Loucy (cell line): Measurements from ENCODE around the gene IGF1R.

ENCODE experiments used
- H2AFZ ChIP-seq: fragments of 200-600 bp; sonication (generic); 2 replicates; pipeline ENCODE4 v1.6.0; 2016; ENCODE audit warnings: antibody characterized with exemption, mild to moderate bottlenecking, low read length, moderate library complexity
- H3F3A ChIP-seq: fragments of 200-600 bp; 2 replicates; pipeline ENCODE4 v1.6.0; 2016; ENCODE audit warnings: antibody characterized with exemption, low read depth, mild to moderate bottlenecking
- H3K27me3 ChIP-seq: fragments of 200-600 bp; sonication (generic); 2 replicates; pipeline ENCODE4 v1.6.1; 2014; ENCODE audit warnings: low read length, mild to moderate bottlenecking; ENCODE audit not compliant: insufficient read depth, poor library complexity, severe bottlenecking
- H3K36me3 ChIP-seq: fragments of 200-600 bp; sonication (generic); 2 replicates; pipeline ENCODE4 v1.6.1; 2016; ENCODE audit warnings: low read length; ENCODE audit not compliant: insufficient read depth
- H3K4me1 ChIP-seq: fragments of 200-600 bp; sonication (generic); 2 replicates; pipeline ENCODE4 v1.5.1; 2014; ENCODE audit warnings: low read length, mild to moderate bottlenecking; ENCODE audit not compliant: insufficient read depth, poor library complexity, severe bottlenecking
- H3K4me2 ChIP-seq: fragments of 200-600 bp; sonication (generic); 2 replicates; pipeline ENCODE4 v1.6.0; 2014; ENCODE audit warnings: antibody characterized with exemption, low read length, low read depth, mild to moderate bottlenecking; ENCODE audit not compliant: poor library complexity, severe bottlenecking
- H3K4me3 ChIP-seq: fragments of 200-600 bp; sonication (generic); 2 replicates; pipeline ENCODE4 v1.5.1; 2014; ENCODE audit warnings: low read length, mild to moderate bottlenecking, mixed read lengths; ENCODE audit not compliant: poor library complexity, severe bottlenecking
- H3K79me2 ChIP-seq: fragments of 200-600 bp; sonication (generic); 2 replicates; pipeline ENCODE4 v1.6.1; 2014; ENCODE audit warnings: low read length; ENCODE audit not compliant: insufficient read depth
- H3K9ac ChIP-seq: fragments of 200-600 bp; sonication (generic); 2 replicates; pipeline ENCODE4 v1.6.0; 2014; ENCODE audit warnings: mild to moderate bottlenecking, low read depth, low read length, moderate library complexity; ENCODE audit not compliant: poor library complexity, severe bottlenecking
- H3K9me2 ChIP-seq: fragments of 200-600 bp; sonication (generic); replicated peaks from 2 replicates; pipeline ENCODE4 v1.6.1; 2016; ENCODE audit warnings: low read depth, low read length, mixed read lengths
- H3K9me3 ChIP-seq: fragments of 200-600 bp; sonication (generic); 2 replicates; pipeline ENCODE4 v1.6.1; 2014; ENCODE audit warnings: mild to moderate bottlenecking, antibody characterized with exemption, low read length, low read depth; ENCODE audit not compliant: insufficient read depth
- H4K20me1 ChIP-seq: fragments of 200-600 bp; sonication (generic); 2 replicates; pipeline ENCODE4 v1.6.0; 2014; ENCODE audit warnings: antibody characterized with exemption, low read length, mild to moderate bottlenecking; ENCODE audit not compliant: insufficient read depth, poor library complexity, severe bottlenecking
- CTCF ChIP-seq: fragments of 200-600 bp; sonication (generic); conservative IDR thresholded peaks from 2 replicates; pipeline ENCODE4 v1.5.1; 2014; ENCODE audit warnings: mild to moderate bottlenecking, antibody characterized with exemption, low read length
- EZH2phosphoT487 ChIP-seq: fragments of 200-600 bp; IDR thresholded peaks from 2 replicates; pipeline ENCODE4 v1.6.1; 2018; ENCODE audit warnings: antibody characterized with exemption, mild to moderate bottlenecking, moderate library complexity, borderline replicate concordance

IGF1R gene

GRCh38 chr15:98678484-98678883 lies 30.1 kb downstream of the IGF1R start:
- Histone ChIP-seq H3K27me3 (no peaks in the 10 kb centered on the region), H3K4me3 (no peak overlapping the region), H3K79me2 (peaks cover 90% of the 10 kb centered on the region), H4K20me1 (peaks cover 18% of the 10 kb centered on the region), H3K9me3 (no peaks in the 10 kb centered on the region), H3K4me2 (no peak overlapping the region), H3K9ac (no peak overlapping the region), H3F3A (no peaks in the 10 kb centered on the region), H3K9me2 (no peaks in the 10 kb centered on the region), H2AFZ (no peak overlapping the region), H3K4me1 (peaks cover 15% of the 10 kb centered on the region), H3K36me3 (no peaks in the 10 kb centered on the region)
- TF ChIP-seq EZH2phosphoT487 (no peak), CTCF (no peak)

DNA sequence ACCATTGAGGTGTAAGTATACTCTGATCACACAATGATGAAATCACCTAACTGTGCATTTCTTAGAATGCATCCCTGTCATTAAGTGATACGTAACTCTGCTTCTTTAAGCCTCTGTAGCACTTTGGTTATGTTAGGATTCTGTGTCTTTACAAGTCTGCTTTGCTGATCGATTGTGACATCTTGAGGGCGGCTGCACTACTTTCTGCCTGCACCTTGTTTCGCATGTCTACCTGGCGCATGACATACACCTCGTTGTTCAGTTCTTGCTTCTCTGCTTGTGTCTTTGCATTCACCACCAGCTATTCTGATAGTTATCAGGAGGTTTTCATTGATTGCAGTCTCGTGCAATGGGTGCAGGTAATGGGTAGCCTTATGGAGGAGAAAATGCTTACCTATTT lies 32.7 kb downstream of the IGF1R start:
- peaks cover 32% of the 10 kb centered on the region for H3K4me1 ChIP-seq
- peaks cover 18% of the 10 kb centered on the region for H4K20me1 ChIP-seq
- no peak overlapping the region for H3K4me3 ChIP-seq
- peaks cover 94% of the 10 kb centered on the region for H3K79me2 ChIP-seq
- no peak overlapping the region for H2AFZ ChIP-seq
- no peak overlapping the region for H3K4me2 ChIP-seq
- H3F3A ChIP-seq, result no peaks in the 10 kb centered on the region
- no peaks in the 10 kb centered on the region for H3K27me3 ChIP-seq
- no peak overlapping the region for H3K9ac ChIP-seq
- TF ChIP-seq EZH2phosphoT487 (no peak), CTCF (no peak)
- no peaks in the 10 kb centered on the region for H3K9me3 ChIP-seq
- H3K36me3 ChIP-seq, result no peaks in the 10 kb centered on the region
- H3K9me2 ChIP-seq, result no peaks in the 10 kb centered on the region

- Histone ChIP-seq H2AFZ (no peak overlapping the region), H3K27me3 (no peaks in the 10 kb centered on the region), H4K20me1 (peaks cover 15% of the 10 kb centered on the region), H3K9me2 (no peaks in the 10 kb centered on the region), H3K4me3 (no peak overlapping the region), H3K79me2 (peaks cover 94% of the 10 kb centered on the region), H3K36me3 (no peaks in the 10 kb centered on the region), H3K9me3 (no peaks in the 10 kb centered on the region), H3K4me2 (no peak overlapping the region), H3K4me1 (peaks cover 31% of the 10 kb centered on the region), H3F3A (no peaks in the 10 kb centered on the region), H3K9ac (no peak overlapping the region)
- no peak for TF ChIP-seq CTCF
- no peak for TF ChIP-seq EZH2phosphoT487
These were observed 34.8 kb downstream of the IGF1R start for GRCh38 chr15:98682992-98683701.
